GM19193 (cell line): Measurements from ENCODE around the gene NINL.

Source experiments
- POLR2A ChIP-seq: IDR thresholded peaks from 4 replicates; pipeline ENCODE4 v1.6.1; 2011; ENCODE audit not compliant: insufficient read depth, insufficient read length; ENCODE audit errors: extremely low read depth

Gene NINL

DNA sequence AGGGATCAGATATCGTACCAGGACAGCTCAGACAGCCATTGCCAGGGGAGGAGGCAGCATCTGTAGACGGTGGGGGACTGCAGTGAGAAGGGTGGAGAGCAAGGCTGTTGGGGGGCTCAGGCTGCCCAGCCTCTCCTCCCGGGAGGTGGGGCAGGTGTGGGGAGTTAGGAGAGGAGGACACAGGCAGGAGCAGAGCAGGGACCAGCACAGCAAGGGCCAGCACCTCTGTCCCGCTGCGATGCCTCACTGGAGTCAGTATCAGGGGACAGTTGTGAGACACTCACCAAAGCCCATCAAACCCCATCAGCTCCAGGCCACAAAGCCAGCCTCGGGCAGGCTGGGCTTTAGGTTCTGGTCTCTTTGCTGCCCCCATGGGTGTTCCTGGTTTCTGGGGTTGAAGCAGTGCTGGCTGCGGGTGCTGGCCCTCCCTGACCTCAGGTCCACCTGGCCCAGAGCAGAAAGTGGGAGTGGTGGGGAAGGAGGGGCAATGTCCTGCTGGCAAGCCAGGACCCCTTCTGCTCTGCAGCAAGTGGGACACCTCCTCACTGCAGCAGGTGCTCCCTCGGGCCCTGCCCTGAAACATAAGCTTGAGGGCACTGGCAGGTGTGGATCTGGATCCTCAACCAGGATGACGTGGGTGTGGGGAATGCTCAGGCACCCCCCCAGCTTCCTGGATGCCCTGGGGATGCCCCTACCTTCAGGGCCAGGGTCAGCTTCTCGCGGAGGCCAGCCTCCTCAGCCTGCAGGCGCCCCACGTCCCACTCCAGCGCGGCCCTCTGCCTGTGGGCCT lies 94.5 kb downstream of the NINL start:
- TF ChIP-seq POLR2A, result no peak

DNA sequence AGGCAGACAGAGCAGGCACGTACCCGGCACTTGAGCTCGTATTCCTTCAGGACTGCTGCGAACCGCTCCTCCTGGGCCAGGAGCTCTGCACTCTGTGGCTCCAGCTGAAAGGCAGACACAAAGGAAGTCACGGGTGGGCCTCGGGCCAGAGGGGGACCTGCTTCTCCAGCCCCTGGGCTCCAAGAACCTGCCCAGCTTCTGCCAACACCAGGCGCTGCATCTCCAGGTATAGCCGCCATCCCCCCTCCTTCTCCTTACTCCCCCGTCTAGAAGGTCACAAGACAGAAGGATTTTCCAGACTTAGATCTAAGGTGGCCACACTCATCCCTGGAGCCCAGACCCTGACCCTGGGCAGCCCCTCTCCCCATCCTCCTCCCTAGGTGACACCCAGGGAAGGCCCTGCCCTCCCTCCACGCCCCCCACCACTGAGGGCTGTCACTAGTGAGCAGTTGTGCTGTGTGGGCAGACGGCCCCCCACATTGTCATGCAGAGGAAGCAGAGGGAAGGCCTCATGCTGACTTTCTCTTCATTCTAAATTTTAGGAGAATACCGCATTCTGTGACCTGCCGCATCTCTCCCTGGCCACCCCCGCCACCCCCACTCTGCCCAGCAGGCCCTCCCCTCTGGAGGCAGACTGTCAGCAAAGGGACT lies 96.0 kb downstream of the NINL start:
- TF ChIP-seq POLR2A, result no peak

DNA sequence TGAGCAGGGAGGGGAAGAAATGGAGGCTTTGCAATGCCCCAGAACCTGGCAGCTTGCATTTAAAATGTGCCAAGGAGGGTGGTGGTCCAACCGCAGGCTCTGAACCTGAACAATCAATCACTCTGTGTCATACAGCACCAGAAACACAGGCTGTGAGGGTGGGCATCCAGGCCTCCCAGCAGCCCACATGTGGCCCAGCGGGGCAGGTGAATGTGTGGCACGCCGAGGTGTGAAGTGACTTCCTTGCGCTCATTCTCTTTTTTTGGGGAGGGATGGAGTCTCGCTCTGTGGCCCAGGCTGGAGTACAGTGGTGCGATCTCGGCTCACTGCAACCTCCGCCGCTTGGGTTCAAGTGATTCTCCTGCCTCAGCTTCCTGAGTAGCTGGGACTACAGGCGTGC lies 97.4 kb downstream of the NINL start:
- TF ChIP-seq POLR2A, result no peak

DNA sequence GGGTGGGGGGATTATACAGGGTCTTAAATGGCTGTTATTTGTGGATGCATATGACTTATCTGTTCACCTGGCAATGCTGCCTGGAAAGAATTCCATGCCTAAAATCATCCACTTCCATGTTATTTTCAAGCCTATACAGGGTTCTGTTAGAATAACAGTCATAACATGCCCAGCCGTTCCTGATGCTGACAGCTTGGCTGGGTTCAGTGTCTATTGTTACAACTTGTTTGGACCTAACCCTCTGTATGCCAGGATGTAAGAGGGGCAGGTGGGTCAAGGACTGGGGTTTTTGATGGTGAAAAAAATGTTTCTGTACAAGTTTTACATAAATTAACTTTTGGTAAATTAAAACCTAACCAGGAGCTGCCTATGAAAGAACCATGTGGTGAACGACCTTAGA lies 98.0 kb downstream of the NINL start:
- no peak for TF ChIP-seq POLR2A

DNA sequence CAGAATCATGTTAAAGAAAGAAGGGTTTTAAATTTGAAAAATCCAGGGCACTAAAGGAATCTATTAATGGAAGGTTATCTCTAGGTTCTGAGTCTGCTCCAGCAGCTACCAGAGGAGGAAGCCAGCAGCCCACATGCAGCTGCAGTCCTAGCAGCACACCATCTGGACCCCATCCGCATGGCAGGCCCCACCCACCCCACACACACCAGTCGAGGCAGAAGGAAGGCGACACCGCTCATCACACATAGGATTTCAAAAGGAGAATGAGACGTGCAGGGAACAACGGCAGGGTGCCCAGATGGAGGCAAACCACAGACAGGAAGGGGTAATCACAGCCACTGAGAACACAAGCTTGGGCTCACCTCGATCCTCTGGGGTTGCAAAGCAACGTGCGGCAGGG lies 99.0 kb downstream of the NINL start:
- no peak for TF ChIP-seq POLR2A

DNA sequence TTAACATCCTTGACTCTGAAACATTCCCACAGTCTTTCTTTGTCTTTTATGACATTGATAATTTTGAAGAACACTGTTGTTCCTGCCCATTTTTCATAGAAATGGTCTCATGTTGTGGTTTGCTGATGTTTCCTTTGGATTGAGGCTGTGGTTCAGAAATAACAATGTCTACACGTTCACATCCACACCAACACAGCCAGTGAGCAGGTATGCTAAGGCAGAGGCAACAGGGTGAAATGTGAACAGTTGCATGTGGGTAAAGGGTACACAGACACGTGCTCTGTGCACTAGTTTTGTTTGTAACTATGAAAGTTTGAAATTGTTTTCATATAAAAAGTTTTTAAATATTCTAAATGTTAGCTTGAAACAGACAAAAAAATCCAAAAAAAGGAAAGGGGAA lies 99.5 kb downstream of the NINL start:
- no peak for TF ChIP-seq POLR2A

DNA sequence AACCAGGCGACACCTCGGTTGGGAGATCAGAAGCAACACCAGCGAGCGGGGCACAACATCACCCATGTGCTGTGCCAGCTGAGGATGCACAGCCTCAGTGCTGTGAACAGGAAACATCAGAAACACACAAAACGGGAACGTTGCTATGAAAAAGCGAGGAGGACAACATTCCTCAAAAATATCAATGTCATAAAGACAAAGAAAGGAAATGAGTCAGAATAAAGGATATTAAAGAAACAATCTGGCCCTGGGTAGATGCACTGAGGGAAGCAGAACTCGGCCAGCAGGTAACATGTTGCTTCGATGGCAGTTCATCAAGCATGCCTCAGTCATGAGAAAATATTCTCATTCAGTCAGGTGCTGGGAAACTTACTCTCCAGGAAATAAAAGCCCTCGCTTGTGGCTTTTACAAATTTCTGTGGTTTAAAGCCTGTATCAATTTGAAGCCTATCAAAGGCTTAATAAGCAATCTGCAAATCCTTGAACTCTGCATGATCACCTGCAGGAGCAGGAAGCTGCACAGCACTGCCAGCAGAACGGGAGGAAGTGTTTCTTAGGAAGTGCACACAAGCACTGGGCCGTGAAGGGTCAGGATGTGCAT lies 100.3 kb downstream of the NINL start:
- TF ChIP-seq POLR2A, result no peak

DNA sequence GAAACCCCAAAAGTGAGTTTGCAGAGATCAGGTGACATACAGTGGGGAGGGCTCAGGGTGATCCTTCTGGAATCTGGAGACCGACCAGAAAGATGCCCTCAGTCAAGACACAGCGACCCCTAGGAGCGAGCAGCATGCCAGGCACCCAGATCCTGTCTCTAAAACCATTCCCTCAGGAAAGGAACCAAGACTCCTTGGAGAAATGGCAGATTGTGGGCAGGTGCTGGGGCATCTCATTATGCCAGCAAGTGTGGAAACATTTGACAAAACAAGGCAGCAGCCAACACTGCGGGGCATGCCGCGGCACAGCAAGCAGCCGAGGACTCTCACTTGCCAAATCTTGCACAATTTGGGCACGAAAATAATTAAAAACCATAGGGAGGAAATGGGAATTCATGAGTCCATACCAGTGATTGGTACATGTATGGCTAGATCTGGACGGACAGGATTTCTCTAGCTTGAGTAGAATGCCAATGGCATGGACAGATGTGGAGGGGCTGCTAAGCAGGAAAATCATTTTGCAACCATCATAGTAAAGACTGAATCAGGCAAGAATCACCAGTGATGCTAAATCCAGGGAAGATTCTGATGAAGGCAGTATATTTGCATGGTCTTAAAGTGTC lies 101.0 kb downstream of the NINL start:
- no peak for TF ChIP-seq POLR2A

DNA sequence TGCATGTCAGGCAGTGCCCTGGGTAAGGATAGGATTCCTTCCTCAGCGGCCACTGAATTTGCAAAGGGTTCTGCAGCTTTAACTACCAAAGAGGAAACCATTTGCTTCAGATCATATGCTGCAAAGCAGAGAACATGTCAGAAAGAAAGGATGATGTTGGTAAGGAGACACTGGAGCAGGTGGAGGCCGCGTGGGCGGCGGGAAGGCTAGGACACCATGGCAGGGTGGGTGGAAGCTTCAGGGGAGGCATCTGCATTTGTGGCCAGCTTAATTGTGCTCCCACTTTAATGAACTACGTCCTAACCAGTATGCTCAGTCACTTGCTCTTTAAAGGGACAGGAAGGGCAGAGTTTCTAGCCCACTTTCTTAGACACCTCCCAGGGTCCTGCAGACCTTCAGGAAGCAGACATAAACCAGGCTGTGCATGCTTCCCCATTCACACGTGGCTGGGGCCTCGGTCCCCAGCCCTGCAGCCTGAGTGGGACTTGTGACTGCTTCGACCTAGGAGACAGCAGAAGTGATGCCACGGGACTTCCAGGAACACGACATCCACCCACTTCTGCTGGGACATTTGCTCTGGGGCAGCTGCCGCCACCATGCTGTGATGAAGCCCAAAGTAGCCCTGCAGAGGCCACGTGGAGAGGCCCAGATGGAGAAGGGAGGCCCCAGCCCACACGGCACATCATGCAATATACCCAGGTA lies 101.7 kb downstream of the NINL start:
- TF ChIP-seq POLR2A, result no peak

DNA sequence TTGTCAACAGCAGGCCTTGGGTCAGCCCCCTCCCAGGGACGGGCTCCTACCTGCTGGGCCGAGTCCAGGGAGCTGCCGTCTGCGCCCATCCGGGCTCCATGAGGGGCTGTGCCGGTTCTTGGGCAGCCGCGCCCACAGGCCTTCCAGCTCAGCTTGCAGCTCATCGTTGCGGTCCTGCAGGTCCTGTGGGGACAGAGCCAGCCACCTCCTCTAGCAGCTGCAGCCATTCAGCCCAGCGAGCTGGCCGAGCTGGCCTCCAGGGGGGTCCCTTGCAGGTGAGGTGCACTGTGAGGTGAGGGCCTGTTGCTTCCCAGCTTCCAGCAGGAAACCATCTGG lies 103.4 kb downstream of the NINL start:
- TF ChIP-seq POLR2A, result no peak

DNA sequence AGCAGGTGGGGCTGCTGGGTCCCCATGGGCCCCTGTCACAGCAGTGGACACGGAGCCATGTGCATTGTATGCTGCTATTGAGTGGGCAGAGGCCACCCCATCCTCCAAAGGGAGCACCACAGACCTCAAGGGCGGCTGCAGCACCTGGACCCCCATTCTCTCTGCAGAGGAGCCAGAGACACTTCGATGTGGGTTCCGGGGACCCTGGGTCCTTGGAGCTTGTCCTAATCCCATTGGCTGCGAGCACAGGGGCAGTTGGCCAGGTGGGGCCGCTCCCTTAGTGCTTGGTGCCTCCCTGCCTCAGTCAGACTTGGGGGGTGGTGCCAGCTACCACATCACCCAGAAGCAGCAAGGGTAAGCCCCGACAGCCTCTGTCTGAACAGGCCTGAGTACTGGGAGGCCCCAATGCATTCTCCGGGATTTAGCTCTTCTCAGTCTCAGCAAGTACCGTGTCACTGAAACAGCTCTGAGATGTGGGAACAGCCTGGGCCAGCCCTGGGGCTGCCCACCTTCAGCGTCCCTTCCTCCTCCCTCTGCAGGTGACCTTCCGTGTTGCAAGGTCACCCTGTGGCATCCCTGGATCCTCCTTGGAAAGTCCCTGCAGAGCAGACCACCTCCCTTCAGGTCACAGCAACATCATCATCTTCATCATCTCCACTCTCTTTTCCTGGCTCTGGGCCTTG lies 104.0 kb downstream of the NINL start:
- no peak for TF ChIP-seq POLR2A

DNA sequence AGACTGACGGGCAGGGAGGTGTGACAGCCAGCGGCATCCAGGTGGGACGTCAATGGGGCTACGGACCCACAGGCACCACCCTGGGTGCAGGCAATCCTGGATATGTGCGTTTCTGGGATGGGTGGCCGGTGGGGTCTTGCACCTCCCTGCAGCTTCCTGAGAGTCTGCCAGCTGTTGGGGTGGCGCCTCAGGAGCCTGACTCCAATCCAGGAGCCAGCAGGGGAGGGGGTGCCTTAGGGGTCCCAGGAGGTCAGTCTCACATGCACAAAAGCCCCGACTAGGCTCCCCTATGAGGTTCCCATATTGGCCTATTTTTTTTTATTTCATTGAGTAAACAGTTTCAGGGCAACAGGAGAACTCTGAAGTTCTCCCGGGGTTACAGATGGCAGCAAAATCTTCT lies 104.5 kb downstream of the NINL start:
- no peak for TF ChIP-seq POLR2A

DNA sequence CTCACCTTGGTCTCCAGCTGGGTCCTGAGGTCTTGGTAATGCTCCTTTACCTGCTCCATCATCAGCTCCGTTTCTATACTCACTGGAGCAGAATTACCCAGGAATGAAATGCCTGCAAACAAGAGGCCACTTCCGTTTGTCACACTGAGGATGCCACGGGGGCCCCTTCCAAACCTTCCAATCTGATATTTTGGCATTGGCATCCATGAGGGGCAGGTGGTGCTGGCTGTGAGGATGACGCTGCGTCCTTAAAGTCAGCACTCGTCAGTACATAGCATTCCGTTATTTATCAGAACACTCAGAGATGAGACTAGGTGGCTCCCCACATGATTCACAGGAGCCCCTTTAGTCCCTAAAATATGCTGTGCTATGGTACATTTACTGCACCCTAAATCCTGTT lies 105.2 kb downstream of the NINL start:
- TF ChIP-seq POLR2A, result no peak

DNA sequence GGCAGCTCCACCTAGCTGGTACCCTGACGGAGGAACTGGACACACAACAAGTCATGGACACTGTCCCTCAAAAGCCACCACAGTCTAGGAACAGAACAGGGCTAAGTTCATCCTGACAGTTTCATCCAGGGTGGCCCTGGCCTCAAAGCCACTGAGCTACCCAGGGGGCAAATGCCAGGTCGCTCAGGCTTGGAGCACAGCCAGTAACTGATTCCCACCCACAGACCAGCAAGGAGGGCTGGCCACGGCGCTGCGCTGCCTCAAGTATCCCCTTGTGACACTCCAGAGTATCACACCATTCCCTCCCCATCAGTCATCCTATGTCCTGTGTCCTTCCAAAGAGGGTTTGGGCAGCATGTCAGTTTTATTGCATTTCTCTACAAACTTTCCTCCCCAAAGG lies 105.7 kb downstream of the NINL start:
- no peak for TF ChIP-seq POLR2A
